GM12892 (cell line): Measurements from ENCODE around the gene DRC7.

Experiments used
- POLR2A ChIP-seq: IDR thresholded peaks from 2 replicates; pipeline ENCODE4 v1.6.1; 2011; ENCODE audit warnings: low read depth, low read length, control low read depth
- POLR2AphosphoS5 ChIP-seq: IDR thresholded peaks from 2 replicates; pipeline ENCODE4 v1.6.1; 2011; ENCODE audit warnings: low read depth, low read length, control low read depth
- TAF1 ChIP-seq: IDR thresholded peaks from 2 replicates; pipeline ENCODE4 v1.6.1; 2011; ENCODE audit warnings: low read depth, mild to moderate bottlenecking, control low read depth, low read length, borderline replicate concordance

- no peak for TF ChIP-seq POLR2A
- no peak for TF ChIP-seq POLR2AphosphoS5
- TF ChIP-seq TAF1, result no peak
Measured at GRCh38 chr16:57739756-57740422, 45.3 kb downstream of the DRC7 start.
